Activated naive CD4-positive, alpha-beta T cell treated with anti-CD3 and anti-CD28 coated beads, Interleukin-2, amount 50 U/mL, for 72 hours (primary cell): ENCODE data around the gene ACMSD. TPM values are rescaled to one million over a fixed set of nuclear protein-coding genes. Genes with fewer than 3 reads are reported as not detected.

Experiments
- ATAC-seq, 2 donors: fragments of 150-1000 bp; cut with Tn5 transposase; 2 replicates each; pipeline ENCODE4 v1.10.0; 2021; ENCODE audit warnings: mild to moderate bottlenecking in 2 of 2, moderate library complexity in 2 of 2
- DNase-seq, 2 donors: peaks; one replicate each; pipeline ENCODE4 v3.0.0; 2021 to 2022; ENCODE audit warnings: low spot score in 2 of 2
- H3K27ac Mint-ChIP-seq, 2 donors: one replicate each; pipeline ENCODE4 v1.8.0; 2022; ENCODE audit warnings: mild to moderate bottlenecking in 2 of 2, mixed read lengths in 2 of 2
- H3K36me3 Mint-ChIP-seq, 2 donors: one replicate each; pipeline ENCODE4 v1.8.0; 2022; ENCODE audit warnings: mixed read lengths in 2 of 2
- H3K9me3 Mint-ChIP-seq, 2 donors: one replicate each; pipeline ENCODE4 v1.8.0; 2022; ENCODE audit warnings: mixed read lengths in 2 of 2
- total RNA-seq, 2 donors: library from RNA; stranded (reverse); gene quantifications; one replicate each; pipeline ENCODE4 v1.2.3, GENCODE V29; 2022

The ACMSD gene
- total RNA-seq, 2 donors from 2014 or later, result not detected

- no peak for ATAC-seq
- Mint-ChIP-seq H3K36me3 (peaks cover 17 to 48% of the 10 kb centered on the region in 2 donors), H3K9me3 (no peaks in the 10 kb centered on the region), H3K27ac (no peak overlapping the region)
- DNase-seq, result no peak
Observed at GRCh38 chr2:134950886-134951285, 112.5 kb downstream of the ACMSD start.

Other genes starting within 250 kb of the ACMSD start
- gene TMEM163, start 119.6 kb upstream of the ACMSD start, total RNA-seq, result under 1 TPM in 1 of 2 donors, not detected in 1; 0.16 TPM
- 10 to 100 TPM; 34.0 to 40.2 TPM for gene CCNT2, start 80.2 kb downstream of the ACMSD start, total RNA-seq
- under 1 TPM in 1 of 2 donors, not detected in 1; 0.64 TPM for gene MAP3K19, start 208.8 kb downstream of the ACMSD start, total RNA-seq
- gene RAB3GAP1, start 213.7 kb downstream of the ACMSD start, total RNA-seq, result 10 to 100 TPM; 18.8 to 36.2 TPM